Adrenal gland (tissue), 5 donors: Measurements from ENCODE around the gene SDC4.

Experiments
- POLR2A ChIP-seq, 2 donors: fragments of 450-650 bp; IDR thresholded peaks; one replicate each; pipeline ENCODE4 v1.6.1; 2017; ENCODE audit warnings: antibody characterized with exemption in 2 of 2, mild to moderate bottlenecking in 2 of 2, moderate library complexity in 1 of 2
- TF ChIP-seq, protein P1 (sequence below), 6 experiments: fragments of 450-650 bp in 4 of 6; fragments of 200-600 bp in 2 of 6; sonication (generic) in 1 of 6; IDR thresholded peaks; 1 replicate in 5 of 6; 2 replicates in 1 of 6; pipeline versions ENCODE4 v1.5.1 to v1.8.0; 2016 to 2021; ENCODE audit warnings: antibody characterized with exemption in 6 of 6, mild to moderate bottlenecking in 2 of 6, moderate library complexity in 1 of 6
- donor health status: DM: no; HTN: no; CAD: no.

DNA sequence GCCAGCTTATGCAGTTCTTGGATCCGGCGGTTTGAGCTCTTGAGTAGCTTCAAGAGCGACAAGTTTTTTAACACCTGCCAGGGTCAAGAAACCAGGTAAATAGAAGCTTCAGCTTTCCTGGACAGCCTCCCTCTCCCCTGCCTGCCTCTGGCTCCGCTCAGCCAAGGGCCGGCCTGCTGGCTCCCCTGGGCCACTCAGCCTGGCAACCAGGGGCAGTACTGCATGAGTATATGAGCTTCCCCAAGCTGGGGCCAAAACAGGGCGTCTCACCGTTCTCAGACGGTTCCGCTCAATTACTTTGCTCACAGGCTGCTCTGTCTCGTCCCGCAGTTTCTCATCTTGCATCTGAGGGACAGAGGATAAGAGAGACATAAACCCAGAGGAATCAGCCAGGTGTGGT lies 29.0 kb upstream of the SDC4 start:
- TF ChIP-seq, protein P1, sequence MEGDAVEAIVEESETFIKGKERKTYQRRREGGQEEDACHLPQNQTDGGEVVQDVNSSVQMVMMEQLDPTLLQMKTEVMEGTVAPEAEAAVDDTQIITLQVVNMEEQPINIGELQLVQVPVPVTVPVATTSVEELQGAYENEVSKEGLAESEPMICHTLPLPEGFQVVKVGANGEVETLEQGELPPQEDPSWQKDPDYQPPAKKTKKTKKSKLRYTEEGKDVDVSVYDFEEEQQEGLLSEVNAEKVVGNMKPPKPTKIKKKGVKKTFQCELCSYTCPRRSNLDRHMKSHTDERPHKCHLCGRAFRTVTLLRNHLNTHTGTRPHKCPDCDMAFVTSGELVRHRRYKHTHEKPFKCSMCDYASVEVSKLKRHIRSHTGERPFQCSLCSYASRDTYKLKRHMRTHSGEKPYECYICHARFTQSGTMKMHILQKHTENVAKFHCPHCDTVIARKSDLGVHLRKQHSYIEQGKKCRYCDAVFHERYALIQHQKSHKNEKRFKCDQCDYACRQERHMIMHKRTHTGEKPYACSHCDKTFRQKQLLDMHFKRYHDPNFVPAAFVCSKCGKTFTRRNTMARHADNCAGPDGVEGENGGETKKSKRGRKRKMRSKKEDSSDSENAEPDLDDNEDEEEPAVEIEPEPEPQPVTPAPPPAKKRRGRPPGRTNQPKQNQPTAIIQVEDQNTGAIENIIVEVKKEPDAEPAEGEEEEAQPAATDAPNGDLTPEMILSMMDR (IDR thresholded peaks at IDR 0.05), result no peak
- TF ChIP-seq POLR2A (IDR thresholded peaks at IDR 0.05), result no peak
